GM12878 (cell line): ENCODE results near the gene SORCS1.

ENCODE experiments used
- POLR2AphosphoS5 ChIP-seq: IDR thresholded peaks from 2 replicates; pipeline ENCODE4 v1.6.1; 2011; ENCODE audit warnings: mild to moderate bottlenecking, low read length, inconsistent platforms
- RCOR1 ChIP-seq: conservative IDR thresholded peaks from 2 replicates; pipeline ENCODE4 v1.6.1; 2012; ENCODE audit warnings: low read depth, low read length, improper control_type of control experiment
- RELA ChIP-seq: fragments of 450-650 bp; IDR thresholded peaks from 2 replicates; pipeline ENCODE4 v1.8.0; 2014; ENCODE audit warnings: borderline replicate concordance; ENCODE audit not compliant: partially characterized antibody
- SMARCA5 ChIP-seq: fragments of 450-650 bp; IDR thresholded peaks from 2 replicates; pipeline ENCODE4 v1.6.1; 2017; ENCODE audit warnings: mild to moderate bottlenecking

DNA sequence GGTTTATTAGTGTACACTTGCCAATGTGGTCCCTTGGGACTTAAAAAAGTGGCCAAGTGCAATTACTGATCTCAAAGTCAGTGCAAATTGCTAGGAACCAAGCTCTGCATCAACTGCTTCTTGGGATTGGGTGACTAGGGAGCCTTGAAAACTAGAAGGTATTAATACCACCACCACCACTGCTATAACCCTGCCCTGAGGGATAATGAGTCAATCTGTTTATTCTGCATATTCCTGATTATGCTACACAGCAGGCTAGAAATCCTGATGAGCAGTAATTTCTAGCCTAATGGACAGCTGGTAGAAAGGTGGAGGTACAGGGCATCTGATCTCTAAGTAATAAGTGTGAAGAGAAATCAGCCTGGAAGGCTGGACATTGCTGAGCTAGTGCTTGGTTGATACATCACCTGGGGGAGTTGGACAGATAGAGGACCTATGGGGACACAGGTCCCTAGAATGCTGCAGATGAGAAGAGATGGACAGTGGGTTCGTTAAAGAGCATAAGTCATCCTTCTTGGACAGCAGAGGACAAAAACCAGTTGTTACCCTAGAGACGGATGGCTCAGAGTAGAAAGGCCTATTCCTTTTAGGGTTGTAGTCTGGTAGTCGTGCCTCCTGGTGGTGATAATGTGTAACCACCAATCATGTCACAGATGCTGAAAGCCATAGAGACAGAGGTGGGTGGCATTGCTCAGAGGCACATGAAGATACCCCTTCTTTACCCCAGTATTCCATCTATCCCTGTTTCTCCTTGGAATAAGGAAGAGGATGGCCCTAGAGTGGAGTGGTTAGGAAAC is 554.8 kb downstream of the SORCS1 start:
- TF ChIP-seq POLR2AphosphoS5 (no peak), RELA (no peak), RCOR1 (no peak), SMARCA5 (no peak)
